Parathyroid adenoma (tissue), 2 donors: ENCODE data around the gene RNF149.

Source experiments
- H2AFZ ChIP-seq: fragments of 300-600 bp; sonication (generic); one replicate; pipeline ENCODE4 v1.7.0; 2017; ENCODE audit warnings: antibody characterized with exemption, mild to moderate bottlenecking
- H3K27ac ChIP-seq: fragments of 300-600 bp; sonication (generic); one replicate; pipeline ENCODE4 v1.7.0; 2017
- H3K27me3 ChIP-seq: fragments of 300-600 bp; sonication (generic); one replicate; pipeline ENCODE4 v1.7.0; 2017; ENCODE audit warnings: low read length; ENCODE audit not compliant: control insufficient read depth, insufficient read depth
- H3K36me3 ChIP-seq: fragments of 300-600 bp; sonication (generic); one replicate; pipeline ENCODE4 v1.7.0; 2017; ENCODE audit warnings: low read length; ENCODE audit not compliant: control insufficient read depth, insufficient read depth
- H3K4me1 ChIP-seq: fragments of 300-600 bp; sonication (generic); one replicate; pipeline ENCODE4 v1.7.0; 2017; ENCODE audit warnings: control low read depth
- H3K4me2 ChIP-seq: fragments of 300-600 bp; sonication (generic); one replicate; pipeline ENCODE4 v1.7.0; 2017; ENCODE audit warnings: low read length
- H3K4me3 ChIP-seq: fragments of 300-600 bp; sonication (generic); one replicate; pipeline ENCODE4 v1.7.0; 2017; ENCODE audit warnings: low read depth, low read length
- H3K79me2 ChIP-seq: fragments of 300-600 bp; sonication (generic); one replicate; pipeline ENCODE4 v1.7.0; 2017; ENCODE audit warnings: control low read depth
- H3K9ac ChIP-seq: fragments of 300-600 bp; sonication (generic); one replicate; pipeline ENCODE4 v1.7.0; 2017; ENCODE audit warnings: mild to moderate bottlenecking
- H3K9me3 ChIP-seq: fragments of 300-600 bp; sonication (generic); one replicate; pipeline ENCODE4 v1.7.0; 2017; ENCODE audit warnings: low read length; ENCODE audit not compliant: control insufficient read depth
- TF ChIP-seq, protein P1 (sequence below): fragments of 300-600 bp; sonication (generic); IDR thresholded peaks from one replicate; pipeline ENCODE4 v1.7.0; 2017; ENCODE audit warnings: antibody characterized with exemption, mild to moderate bottlenecking
- donor health status: primary hyperparathyroidism.

The RNF149 gene

DNA sequence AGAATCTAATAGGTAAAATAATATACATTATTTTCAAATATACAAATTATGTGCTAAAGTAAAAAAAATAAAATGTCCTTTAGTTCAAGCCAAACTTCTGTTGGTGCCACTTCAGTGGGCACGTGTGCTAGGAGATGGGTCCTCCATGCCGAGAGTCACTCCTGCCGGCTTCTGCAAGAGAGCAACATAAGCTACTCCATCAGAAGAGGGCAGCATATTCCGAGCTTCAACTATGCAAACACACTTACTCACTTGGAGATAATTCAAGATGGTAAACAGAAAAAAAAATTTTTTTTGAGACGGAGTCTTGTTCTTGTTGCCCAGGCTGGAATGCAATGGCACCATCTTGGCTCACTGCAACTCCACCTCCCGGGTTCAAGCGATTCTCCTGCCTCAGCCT is 31.4 kb downstream of the RNF149 start:
- no peak overlapping the region for H3K9ac ChIP-seq
- no peaks in the 10 kb centered on the region for H3K4me1 ChIP-seq
- no peaks in the 10 kb centered on the region for H3K36me3 ChIP-seq
- H3K79me2 ChIP-seq, result no peaks in the 10 kb centered on the region
- no peaks in the 10 kb centered on the region for H3K27me3 ChIP-seq
- H3K4me2 ChIP-seq, result no peak overlapping the region
- H3K9me3 ChIP-seq, result no peaks in the 10 kb centered on the region
- no peak overlapping the region for H3K4me3 ChIP-seq
- no peak overlapping the region for H2AFZ ChIP-seq
- TF ChIP-seq, protein P1, sequence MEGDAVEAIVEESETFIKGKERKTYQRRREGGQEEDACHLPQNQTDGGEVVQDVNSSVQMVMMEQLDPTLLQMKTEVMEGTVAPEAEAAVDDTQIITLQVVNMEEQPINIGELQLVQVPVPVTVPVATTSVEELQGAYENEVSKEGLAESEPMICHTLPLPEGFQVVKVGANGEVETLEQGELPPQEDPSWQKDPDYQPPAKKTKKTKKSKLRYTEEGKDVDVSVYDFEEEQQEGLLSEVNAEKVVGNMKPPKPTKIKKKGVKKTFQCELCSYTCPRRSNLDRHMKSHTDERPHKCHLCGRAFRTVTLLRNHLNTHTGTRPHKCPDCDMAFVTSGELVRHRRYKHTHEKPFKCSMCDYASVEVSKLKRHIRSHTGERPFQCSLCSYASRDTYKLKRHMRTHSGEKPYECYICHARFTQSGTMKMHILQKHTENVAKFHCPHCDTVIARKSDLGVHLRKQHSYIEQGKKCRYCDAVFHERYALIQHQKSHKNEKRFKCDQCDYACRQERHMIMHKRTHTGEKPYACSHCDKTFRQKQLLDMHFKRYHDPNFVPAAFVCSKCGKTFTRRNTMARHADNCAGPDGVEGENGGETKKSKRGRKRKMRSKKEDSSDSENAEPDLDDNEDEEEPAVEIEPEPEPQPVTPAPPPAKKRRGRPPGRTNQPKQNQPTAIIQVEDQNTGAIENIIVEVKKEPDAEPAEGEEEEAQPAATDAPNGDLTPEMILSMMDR, result no peak
- no peak overlapping the region for H3K27ac ChIP-seq

DNA sequence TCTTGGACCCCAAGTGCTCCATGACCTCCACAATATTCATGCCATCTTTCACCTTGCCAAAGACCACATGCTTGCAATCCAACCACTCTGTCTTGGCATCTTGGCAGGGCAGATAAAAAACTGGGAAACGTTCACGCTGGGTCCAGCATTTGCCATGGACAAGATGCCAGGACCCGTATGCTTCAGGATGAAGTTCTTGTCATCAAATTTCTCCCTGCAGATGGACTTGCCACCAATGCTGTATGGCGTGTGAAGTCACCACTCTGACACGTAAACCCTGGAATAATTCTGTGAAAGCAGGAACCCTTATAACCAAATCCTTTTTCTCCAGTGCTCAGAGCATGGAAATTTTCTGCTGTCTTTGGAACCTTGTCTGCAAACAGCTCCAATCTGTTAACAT is 34.4 kb downstream of the RNF149 start:
- Histone ChIP-seq H3K4me2 (no peak overlapping the region), H3K79me2 (no peaks in the 10 kb centered on the region), H3K4me3 (no peak overlapping the region), H3K36me3 (no peaks in the 10 kb centered on the region), H3K27ac (no peak overlapping the region), H3K27me3 (no peaks in the 10 kb centered on the region), H3K9ac (no peak overlapping the region), H3K4me1 (no peaks in the 10 kb centered on the region), H3K9me3 (no peaks in the 10 kb centered on the region), H2AFZ (no peak overlapping the region)
- TF ChIP-seq, protein P1, result no peak

DNA sequence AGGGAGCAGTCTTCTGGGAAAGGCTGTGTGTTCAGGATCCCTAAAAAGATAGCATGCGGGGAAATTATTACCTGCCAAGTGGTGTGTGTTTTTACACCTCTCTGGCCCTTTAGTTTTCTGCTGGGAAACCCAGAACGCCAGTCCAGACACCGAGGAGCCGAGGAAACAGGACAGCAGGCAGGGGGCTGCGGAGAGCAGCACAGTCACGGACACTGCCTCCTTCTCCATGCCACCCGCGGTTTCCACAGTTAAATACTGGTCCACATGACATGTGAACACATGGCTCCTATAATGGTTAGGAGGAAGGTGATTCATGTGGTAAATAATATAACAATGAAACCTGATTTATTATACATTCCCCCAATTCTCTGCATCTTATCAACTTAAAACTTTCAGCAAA is 35.4 kb downstream of the RNF149 start:
- Histone ChIP-seq H3K27me3 (no peaks in the 10 kb centered on the region), H3K27ac (no peak overlapping the region), H2AFZ (no peak overlapping the region), H3K4me3 (no peak overlapping the region), H3K4me2 (no peak overlapping the region), H3K9ac (no peak overlapping the region), H3K79me2 (no peaks in the 10 kb centered on the region), H3K4me1 (no peaks in the 10 kb centered on the region), H3K9me3 (no peaks in the 10 kb centered on the region), H3K36me3 (no peaks in the 10 kb centered on the region)
- TF ChIP-seq, protein P1, result no peak

DNA sequence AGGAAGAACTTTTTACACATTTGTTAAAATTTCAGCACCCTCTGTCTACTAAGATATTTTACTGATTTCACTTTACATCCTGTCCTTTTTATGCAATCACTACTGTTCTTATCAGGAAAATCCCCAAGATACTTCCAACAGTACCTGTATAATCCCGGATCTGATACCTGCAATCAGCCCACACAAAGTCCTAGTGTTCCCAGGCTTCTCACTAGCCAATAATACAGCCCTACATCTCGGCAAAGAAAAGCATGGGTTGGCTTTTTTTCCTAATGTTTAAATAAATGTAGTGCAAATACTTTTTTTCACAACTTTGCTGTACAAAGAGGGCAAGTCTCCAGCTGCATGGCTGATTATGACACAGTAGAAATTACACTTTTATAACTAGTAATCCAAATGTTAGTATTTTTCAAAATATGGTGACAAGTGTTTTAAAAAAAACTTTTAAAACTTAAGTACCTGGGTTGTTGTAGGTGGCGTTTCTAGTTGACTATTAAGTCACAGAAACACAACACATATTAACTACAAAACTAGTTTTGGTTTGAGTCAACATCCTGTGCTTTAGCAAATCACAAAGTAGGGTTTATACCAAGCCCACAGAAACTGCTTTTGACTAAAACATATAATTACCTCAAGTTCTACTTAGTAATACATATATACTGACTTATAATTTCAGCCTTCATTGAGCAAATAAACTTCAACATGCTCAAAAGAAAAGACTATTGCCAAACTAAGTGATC is 36.3 kb downstream of the RNF149 start:
- Histone ChIP-seq H3K27ac (no peak overlapping the region), H3K27me3 (no peaks in the 10 kb centered on the region), H2AFZ (no peak overlapping the region), H3K4me2 (no peak overlapping the region), H3K9me3 (no peaks in the 10 kb centered on the region), H3K36me3 (no peaks in the 10 kb centered on the region), H3K79me2 (no peaks in the 10 kb centered on the region), H3K4me3 (no peak overlapping the region), H3K4me1 (no peaks in the 10 kb centered on the region), H3K9ac (no peak overlapping the region)
- TF ChIP-seq, protein P1, result no peak

DNA sequence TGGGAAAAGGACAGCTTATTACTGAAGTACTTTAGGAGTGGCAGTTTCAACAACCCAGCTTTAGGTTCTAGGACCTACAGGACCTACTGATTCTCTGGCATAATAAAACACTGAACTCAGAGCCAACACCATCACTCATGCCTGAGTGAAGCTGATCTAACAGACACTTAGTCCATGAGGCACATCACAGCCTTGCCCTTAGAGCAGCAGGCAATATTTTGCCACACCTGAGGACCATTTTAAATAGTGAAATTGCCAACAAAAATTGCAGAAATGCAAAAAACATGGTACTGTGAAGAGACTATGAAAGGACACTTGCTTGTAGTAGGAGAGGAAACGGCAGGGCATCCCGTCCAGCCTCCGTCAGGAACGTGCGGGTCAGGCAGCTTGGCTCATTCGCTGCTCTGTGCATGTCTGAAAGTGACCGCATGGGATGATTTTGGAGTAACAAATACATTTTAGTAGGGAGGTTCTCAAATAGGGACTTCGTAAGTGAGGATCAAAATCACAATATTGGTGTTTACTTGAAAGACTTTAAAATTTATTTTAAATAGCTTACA is 37.7 kb downstream of the RNF149 start:
- no peaks in the 10 kb centered on the region for H3K36me3 ChIP-seq
- no peak overlapping the region for H3K9ac ChIP-seq
- no peaks in the 10 kb centered on the region for H3K27me3 ChIP-seq
- no peak overlapping the region for H2AFZ ChIP-seq
- H3K4me2 ChIP-seq, result no peak overlapping the region
- H3K4me1 ChIP-seq, result no peaks in the 10 kb centered on the region
- no peaks in the 10 kb centered on the region for H3K9me3 ChIP-seq
- no peak overlapping the region for H3K27ac ChIP-seq
- H3K4me3 ChIP-seq, result no peak overlapping the region
- no peaks in the 10 kb centered on the region for H3K79me2 ChIP-seq
- TF ChIP-seq, protein P1, result no peak
